SU-DHL-6 (cell line): Measurements from ENCODE around the gene DLX2.
"Not testable (repeated sequence)": the region's sequence is repeated elsewhere in the genome, so short reads cannot be mapped to it uniquely, and the experiment has no call there.

ENCODE experiments used
- EZH2phosphoT487 ChIP-seq: fragments of 200-600 bp; sonication (generic), shearing (Covaris generic); conservative IDR thresholded peaks from 2 replicates; pipeline ENCODE4 v1.6.1; 2018; ENCODE audit warnings: mild to moderate bottlenecking, antibody characterized with exemption, low read length, moderate library complexity, mixed read lengths
- TF ChIP-seq, protein P1 (sequence below): fragments of 200-600 bp; sonication (generic); IDR thresholded peaks from one replicate; pipeline ENCODE4 v1.5.1; 2017; ENCODE audit warnings: antibody characterized with exemption, mild to moderate bottlenecking, low read length, moderate library complexity; ENCODE audit not compliant: insufficient read depth, poor library complexity, severe bottlenecking

DNA sequence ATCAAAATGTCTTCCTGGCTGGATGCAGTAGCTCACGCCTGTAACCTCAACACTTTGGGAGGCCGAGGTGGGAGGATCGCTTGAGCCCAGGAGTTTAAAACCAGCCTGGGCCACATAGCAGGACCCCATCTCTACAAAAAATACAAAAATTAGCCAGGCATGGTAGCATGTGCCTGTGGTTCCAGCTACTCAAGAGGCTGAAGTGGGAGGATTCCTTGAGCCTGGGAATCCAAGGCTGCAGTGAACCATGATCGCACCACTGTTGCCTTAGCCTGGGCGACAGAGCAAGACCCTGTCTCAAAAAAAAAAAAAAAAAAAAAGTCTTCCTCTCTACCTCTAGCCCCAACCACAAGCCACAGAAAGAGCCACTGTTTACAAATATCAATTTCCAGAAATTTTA lies 42.6 kb downstream of the DLX2 start:
- TF ChIP-seq, protein P1, sequence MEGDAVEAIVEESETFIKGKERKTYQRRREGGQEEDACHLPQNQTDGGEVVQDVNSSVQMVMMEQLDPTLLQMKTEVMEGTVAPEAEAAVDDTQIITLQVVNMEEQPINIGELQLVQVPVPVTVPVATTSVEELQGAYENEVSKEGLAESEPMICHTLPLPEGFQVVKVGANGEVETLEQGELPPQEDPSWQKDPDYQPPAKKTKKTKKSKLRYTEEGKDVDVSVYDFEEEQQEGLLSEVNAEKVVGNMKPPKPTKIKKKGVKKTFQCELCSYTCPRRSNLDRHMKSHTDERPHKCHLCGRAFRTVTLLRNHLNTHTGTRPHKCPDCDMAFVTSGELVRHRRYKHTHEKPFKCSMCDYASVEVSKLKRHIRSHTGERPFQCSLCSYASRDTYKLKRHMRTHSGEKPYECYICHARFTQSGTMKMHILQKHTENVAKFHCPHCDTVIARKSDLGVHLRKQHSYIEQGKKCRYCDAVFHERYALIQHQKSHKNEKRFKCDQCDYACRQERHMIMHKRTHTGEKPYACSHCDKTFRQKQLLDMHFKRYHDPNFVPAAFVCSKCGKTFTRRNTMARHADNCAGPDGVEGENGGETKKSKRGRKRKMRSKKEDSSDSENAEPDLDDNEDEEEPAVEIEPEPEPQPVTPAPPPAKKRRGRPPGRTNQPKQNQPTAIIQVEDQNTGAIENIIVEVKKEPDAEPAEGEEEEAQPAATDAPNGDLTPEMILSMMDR, result not testable (repeated sequence)
- not testable (repeated sequence) for TF ChIP-seq EZH2phosphoT487
